HepG2 (cell line): Measurements from ENCODE around the gene BMF. TPM values are rescaled to one million over a fixed set of nuclear protein-coding genes. Genes with fewer than 3 reads are reported as not detected.

Experiments
- DR1 ChIP-seq: sonication (generic); formaldehyde crosslinking; IDR thresholded peaks from 2 replicates; pipeline ENCODE4 v1.8.0; 2021; ENCODE audit warnings: mild to moderate bottlenecking, missing genetic modification reagents, inconsistent platforms
- PAX8 ChIP-seq: sonication (generic); formaldehyde crosslinking; IDR thresholded peaks from 2 replicates; pipeline ENCODE4 v1.8.0; 2022; ENCODE audit warnings: mild to moderate bottlenecking, missing genetic modification reagents, borderline replicate concordance
- PCBP2 ChIP-seq: fragments of 200-400 bp; formaldehyde crosslinking; optimal IDR thresholded peaks from 2 replicates; pipeline ENCODE3; 2018; ENCODE audit warnings: low read length, low read depth; ENCODE audit not compliant: poor library complexity, severe bottlenecking
- PHF20 ChIP-seq: sonication (generic); formaldehyde crosslinking; IDR thresholded peaks from 2 replicates; pipeline ENCODE4 v1.5.0; 2020; ENCODE audit warnings: mild to moderate bottlenecking, missing genetic modification reagents
- SIN3A ChIP-seq: IDR thresholded peaks from 2 replicates; pipeline ENCODE4 v1.6.1; 2011; ENCODE audit warnings: low read depth, mild to moderate bottlenecking, control low read depth, low read length, borderline replicate concordance
- ZNF124 ChIP-seq: sonication (generic); formaldehyde crosslinking; IDR thresholded peaks from 2 replicates; pipeline ENCODE4 v1.4.0; 2020; ENCODE audit warnings: missing genetic modification reagents
- ZNF354B ChIP-seq: sonication (generic); formaldehyde crosslinking; IDR thresholded peaks from 2 replicates; pipeline ENCODE4 v1.8.0; 2022; ENCODE audit warnings: mild to moderate bottlenecking, missing genetic modification reagents
- ZNF605 ChIP-seq: sonication (generic); formaldehyde crosslinking; IDR thresholded peaks from 2 replicates; pipeline ENCODE4 v1.8.0; 2022; ENCODE audit warnings: mild to moderate bottlenecking, missing genetic modification reagents
- polyA plus RNA-seq, 8 experiments: library from polyadenylated mRNA; depleted of rRNA in 3 of 8; stranded (reverse) in 7 of 8; unstranded in 1 of 8; fragments of >200 nt; fragmentation: Illumina TruSeq in 4 of 8; extraction: Trizol in 4 of 8; gene quantifications; 2 replicates each; pipeline versions ENCODE4 v1.2.1 to v1.2.3, GENCODE V29; 2011 to 2016; ENCODE audit warnings: low read depth in 4 of 8, missing spikeins in 1 of 8, mixed read lengths in 1 of 8; ENCODE audit not compliant: insufficient read depth in 1 of 8
- total RNA-seq, 5 experiments: library from RNA; depleted of rRNA; stranded (reverse); fragments of >200 nt; fragmentation: Illumina TruSeq; extraction: Trizol; gene quantifications; 2 replicates each; pipeline ENCODE4 v1.2.3, GENCODE V29; 2016; ENCODE audit warnings: low read depth in 1 of 5
- TF ChIP-seq, protein P1 (sequence below), 2 experiments: sonication (generic) in 1 of 2; formaldehyde crosslinking in 1 of 2; IDR thresholded peaks; 2 replicates each; pipeline versions ENCODE4 v1.6.1 to v1.9.0; 2014 to 2022; ENCODE audit warnings: antibody characterized with exemption in 1 of 2, borderline replicate concordance in 1 of 2, inconsistent platforms in 1 of 2, low read depth in 1 of 2, missing genetic modification reagents in 1 of 2
- TF ChIP-seq, protein P2 (sequence below): sonication (generic); formaldehyde crosslinking; IDR thresholded peaks from 2 replicates; pipeline ENCODE4 v1.8.0; 2023; ENCODE audit warnings: mild to moderate bottlenecking, missing genetic modification reagents
- TF ChIP-seq, protein P3 (sequence below): sonication (generic); formaldehyde crosslinking; IDR thresholded peaks from 2 replicates; pipeline ENCODE4 v1.4.0; 2020; ENCODE audit warnings: low read depth, mild to moderate bottlenecking, missing genetic modification reagents
- TF ChIP-seq, protein P4 (sequence below): sonication (generic); formaldehyde crosslinking; IDR thresholded peaks from 2 replicates; pipeline ENCODE4 v1.4.0; 2020; ENCODE audit warnings: missing genetic modification reagents
- TF ChIP-seq, protein P5 (sequence below): sonication (generic); formaldehyde crosslinking; IDR thresholded peaks from 2 replicates; pipeline ENCODE4 v1.8.0; 2022; ENCODE audit warnings: missing genetic modification reagents, mild to moderate bottlenecking, moderate library complexity, borderline replicate concordance

The BMF gene
- total and polyA plus RNA-seq, 2 of the 13 experiments (the other 11 are each of a cell fraction or from before 2014, with no cell fraction given), result 8.7 to 15.9 TPM

DNA sequence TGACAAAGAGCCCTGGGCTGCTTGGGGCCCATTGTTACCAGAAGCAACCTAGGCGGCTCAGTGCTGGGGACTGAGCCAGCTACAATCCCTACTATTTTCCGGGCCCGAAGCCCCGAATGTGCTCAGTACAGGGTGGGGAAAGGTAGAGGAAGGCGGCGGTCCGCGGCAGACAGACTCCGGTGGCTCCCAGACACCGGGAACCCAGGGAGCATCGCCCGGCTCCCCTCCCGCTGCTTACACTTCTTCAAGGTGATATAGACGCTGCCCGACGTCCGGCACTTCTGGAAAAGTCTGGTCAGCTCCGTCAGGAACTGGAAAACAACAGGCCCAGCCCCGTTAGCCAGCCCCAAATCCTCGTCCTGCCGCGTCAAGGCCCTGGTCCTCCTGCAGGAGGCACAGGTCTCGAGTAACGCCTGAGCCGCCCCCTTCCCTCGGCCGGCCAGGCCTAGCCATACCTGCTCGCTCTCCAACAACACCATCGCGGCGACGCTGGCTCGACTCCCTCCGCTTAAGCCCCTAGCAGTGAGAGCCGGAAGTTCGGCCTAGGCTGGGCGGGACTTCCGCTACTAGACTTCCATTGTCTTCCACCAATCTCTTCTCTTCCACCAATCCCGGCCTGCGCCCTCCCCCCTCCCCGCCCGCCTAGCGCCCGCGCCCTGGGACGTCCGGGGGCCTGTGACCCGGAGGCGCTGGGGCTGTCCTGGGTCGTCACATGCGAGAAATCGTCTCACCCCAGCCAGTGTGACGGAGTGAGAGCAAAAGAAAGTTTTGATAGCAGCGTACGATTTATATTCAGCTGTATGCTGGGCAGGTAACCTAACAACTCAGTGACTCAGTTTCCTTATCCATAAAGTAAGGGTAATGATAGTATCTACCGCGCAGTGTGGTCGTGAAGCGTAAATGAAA, 69.8 kb downstream of the BMF start, which contains the start of gene SRP14 (continued):
- TF ChIP-seq, protein P1, sequence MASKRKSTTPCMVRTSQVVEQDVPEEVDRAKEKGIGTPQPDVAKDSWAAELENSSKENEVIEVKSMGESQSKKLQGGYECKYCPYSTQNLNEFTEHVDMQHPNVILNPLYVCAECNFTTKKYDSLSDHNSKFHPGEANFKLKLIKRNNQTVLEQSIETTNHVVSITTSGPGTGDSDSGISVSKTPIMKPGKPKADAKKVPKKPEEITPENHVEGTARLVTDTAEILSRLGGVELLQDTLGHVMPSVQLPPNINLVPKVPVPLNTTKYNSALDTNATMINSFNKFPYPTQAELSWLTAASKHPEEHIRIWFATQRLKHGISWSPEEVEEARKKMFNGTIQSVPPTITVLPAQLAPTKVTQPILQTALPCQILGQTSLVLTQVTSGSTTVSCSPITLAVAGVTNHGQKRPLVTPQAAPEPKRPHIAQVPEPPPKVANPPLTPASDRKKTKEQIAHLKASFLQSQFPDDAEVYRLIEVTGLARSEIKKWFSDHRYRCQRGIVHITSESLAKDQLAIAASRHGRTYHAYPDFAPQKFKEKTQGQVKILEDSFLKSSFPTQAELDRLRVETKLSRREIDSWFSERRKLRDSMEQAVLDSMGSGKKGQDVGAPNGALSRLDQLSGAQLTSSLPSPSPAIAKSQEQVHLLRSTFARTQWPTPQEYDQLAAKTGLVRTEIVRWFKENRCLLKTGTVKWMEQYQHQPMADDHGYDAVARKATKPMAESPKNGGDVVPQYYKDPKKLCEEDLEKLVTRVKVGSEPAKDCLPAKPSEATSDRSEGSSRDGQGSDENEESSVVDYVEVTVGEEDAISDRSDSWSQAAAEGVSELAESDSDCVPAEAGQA (IDR thresholded peaks at IDR 0.05; ENCODE audit: low read depth), result 0 out of 2 replicates have a peak, but pooled peaks have one; percentile 48
- TF ChIP-seq, protein P1 (CRISPR knock-in tag; IDR thresholded peaks at IDR 0.05; ENCODE audit: borderline replicate concordance), result no peak
- peak; percentile 70; the same call in 1 of the 2 replicates for TF ChIP-seq ZNF605 (CRISPR knock-in tag)
- peak; percentile 49; the same call in 1 of the 2 replicates for TF ChIP-seq DR1
- TF ChIP-seq, protein P2, sequence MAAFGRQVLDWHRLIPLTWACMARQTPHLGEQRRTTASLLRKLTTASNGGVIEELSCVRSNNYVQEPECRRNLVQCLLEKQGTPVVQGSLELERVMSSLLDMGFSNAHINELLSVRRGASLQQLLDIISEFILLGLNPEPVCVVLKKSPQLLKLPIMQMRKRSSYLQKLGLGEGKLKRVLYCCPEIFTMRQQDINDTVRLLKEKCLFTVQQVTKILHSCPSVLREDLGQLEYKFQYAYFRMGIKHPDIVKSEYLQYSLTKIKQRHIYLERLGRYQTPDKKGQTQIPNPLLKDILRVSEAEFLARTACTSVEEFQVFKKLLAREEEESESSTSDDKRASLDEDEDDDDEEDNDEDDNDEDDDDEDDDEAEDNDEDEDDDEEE (CRISPR knock-in tag), result peak; percentile 79
- no peak for TF ChIP-seq ZNF124 (CRISPR knock-in tag)
- TF ChIP-seq PHF20 (CRISPR knock-in tag), result peak; percentile 85
- TF ChIP-seq PCBP2, result no peak
- TF ChIP-seq, protein P3, sequence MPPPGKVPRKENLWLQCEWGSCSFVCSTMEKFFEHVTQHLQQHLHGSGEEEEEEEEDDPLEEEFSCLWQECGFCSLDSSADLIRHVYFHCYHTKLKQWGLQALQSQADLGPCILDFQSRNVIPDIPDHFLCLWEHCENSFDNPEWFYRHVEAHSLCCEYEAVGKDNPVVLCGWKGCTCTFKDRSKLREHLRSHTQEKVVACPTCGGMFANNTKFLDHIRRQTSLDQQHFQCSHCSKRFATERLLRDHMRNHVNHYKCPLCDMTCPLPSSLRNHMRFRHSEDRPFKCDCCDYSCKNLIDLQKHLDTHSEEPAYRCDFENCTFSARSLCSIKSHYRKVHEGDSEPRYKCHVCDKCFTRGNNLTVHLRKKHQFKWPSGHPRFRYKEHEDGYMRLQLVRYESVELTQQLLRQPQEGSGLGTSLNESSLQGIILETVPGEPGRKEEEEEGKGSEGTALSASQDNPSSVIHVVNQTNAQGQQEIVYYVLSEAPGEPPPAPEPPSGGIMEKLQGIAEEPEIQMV (CRISPR knock-in tag), result peak; percentile 78; the same call in 1 of the 2 replicates
- TF ChIP-seq ZNF354B (CRISPR knock-in tag), result peak; percentile 80; the same call in 1 of the 2 replicates
- peak; percentile 81 for TF ChIP-seq SIN3A
- TF ChIP-seq, protein P4, sequence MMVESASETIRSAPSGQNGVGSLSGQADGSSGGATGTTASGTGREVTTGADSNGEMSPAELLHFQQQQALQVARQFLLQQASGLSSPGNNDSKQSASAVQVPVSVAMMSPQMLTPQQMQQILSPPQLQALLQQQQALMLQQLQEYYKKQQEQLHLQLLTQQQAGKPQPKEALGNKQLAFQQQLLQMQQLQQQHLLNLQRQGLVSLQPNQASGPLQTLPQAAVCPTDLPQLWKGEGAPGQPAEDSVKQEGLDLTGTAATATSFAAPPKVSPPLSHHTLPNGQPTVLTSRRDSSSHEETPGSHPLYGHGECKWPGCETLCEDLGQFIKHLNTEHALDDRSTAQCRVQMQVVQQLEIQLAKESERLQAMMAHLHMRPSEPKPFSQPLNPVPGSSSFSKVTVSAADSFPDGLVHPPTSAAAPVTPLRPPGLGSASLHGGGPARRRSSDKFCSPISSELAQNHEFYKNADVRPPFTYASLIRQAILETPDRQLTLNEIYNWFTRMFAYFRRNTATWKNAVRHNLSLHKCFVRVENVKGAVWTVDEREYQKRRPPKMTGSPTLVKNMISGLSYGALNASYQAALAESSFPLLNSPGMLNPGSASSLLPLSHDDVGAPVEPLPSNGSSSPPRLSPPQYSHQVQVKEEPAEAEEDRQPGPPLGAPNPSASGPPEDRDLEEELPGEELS (CRISPR knock-in tag), result peak; percentile 15; the same call in 1 of the 2 replicates
- peak; percentile 92; the same call in 1 of the 2 replicates for TF ChIP-seq PAX8 (CRISPR knock-in tag)
- TF ChIP-seq, protein P5, sequence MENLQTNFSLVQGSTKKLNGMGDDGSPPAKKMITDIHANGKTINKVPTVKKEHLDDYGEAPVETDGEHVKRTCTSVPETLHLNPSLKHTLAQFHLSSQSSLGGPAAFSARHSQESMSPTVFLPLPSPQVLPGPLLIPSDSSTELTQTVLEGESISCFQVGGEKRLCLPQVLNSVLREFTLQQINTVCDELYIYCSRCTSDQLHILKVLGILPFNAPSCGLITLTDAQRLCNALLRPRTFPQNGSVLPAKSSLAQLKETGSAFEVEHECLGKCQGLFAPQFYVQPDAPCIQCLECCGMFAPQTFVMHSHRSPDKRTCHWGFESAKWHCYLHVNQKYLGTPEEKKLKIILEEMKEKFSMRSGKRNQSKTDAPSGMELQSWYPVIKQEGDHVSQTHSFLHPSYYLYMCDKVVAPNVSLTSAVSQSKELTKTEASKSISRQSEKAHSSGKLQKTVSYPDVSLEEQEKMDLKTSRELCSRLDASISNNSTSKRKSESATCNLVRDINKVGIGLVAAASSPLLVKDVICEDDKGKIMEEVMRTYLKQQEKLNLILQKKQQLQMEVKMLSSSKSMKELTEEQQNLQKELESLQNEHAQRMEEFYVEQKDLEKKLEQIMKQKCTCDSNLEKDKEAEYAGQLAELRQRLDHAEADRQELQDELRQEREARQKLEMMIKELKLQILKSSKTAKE, result peak; percentile 52; the same call in 1 of the 2 replicates
